Transverse colon (tissue), 4 donors: Measurements from ENCODE around the gene USP4.

Experiments
- EP300 ChIP-seq: sonication (generic); formaldehyde crosslinking; IDR thresholded peaks from one replicate; pipeline ENCODE4 v1.6.1; 2017; ENCODE audit warnings: antibody characterized with exemption, low read depth
- POLR2A ChIP-seq: fragments of 450-650 bp; IDR thresholded peaks from one replicate; pipeline ENCODE4 v1.6.1; 2016; ENCODE audit warnings: antibody characterized with exemption, mild to moderate bottlenecking, moderate library complexity
- POLR2AphosphoS5 ChIP-seq, 3 donors: sonication (generic); formaldehyde crosslinking; IDR thresholded peaks; one replicate each; pipeline ENCODE4 v1.6.1; 2016; ENCODE audit warnings: antibody characterized with exemption in 3 of 3
- TF ChIP-seq, protein P1 (sequence below), 5 experiments: fragments of 200-600 bp in 3 of 5; fragments of 450-650 bp in 2 of 5; sonication (generic) in 3 of 5; IDR thresholded peaks; 1 replicate in 2 of 5; 2 replicates in 3 of 5; pipeline ENCODE4 v1.5.1; 2016 to 2017; ENCODE audit warnings: antibody characterized with exemption in 5 of 5, inconsistent platforms in 3 of 5, mild to moderate bottlenecking in 2 of 5, moderate library complexity in 1 of 5

DNA sequence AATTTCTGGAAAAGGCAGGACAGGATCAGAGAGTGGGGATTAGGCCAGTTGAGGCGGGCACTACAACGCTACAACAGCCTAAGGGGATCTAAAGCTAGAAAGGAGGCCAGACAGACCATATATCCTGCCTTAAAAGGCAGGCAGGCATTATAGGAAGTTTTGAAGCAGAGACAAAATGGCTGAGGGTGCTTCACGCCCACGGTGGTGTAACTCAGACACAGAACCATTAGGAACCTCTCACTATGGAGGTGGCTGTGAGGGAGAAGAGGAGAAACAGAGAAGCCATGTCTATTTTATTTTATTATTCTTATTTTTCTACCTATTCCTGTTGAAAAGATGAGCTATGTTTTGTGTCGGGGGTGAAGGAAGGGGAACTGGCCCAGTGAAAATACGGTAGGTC is 2.1 kb upstream of the USP4 start:
- TF ChIP-seq POLR2A: no peak
- no peak for TF ChIP-seq POLR2AphosphoS5 (IDR thresholded peaks at IDR 0.05)
- TF ChIP-seq, protein P1, sequence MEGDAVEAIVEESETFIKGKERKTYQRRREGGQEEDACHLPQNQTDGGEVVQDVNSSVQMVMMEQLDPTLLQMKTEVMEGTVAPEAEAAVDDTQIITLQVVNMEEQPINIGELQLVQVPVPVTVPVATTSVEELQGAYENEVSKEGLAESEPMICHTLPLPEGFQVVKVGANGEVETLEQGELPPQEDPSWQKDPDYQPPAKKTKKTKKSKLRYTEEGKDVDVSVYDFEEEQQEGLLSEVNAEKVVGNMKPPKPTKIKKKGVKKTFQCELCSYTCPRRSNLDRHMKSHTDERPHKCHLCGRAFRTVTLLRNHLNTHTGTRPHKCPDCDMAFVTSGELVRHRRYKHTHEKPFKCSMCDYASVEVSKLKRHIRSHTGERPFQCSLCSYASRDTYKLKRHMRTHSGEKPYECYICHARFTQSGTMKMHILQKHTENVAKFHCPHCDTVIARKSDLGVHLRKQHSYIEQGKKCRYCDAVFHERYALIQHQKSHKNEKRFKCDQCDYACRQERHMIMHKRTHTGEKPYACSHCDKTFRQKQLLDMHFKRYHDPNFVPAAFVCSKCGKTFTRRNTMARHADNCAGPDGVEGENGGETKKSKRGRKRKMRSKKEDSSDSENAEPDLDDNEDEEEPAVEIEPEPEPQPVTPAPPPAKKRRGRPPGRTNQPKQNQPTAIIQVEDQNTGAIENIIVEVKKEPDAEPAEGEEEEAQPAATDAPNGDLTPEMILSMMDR (IDR thresholded peaks at IDR 0.05): no peak
- no peak for TF ChIP-seq EP300
